GM15510 (cell line): Measurements from ENCODE around the gene KRTAP5-7.

Experiments
- POLR2A ChIP-seq: IDR thresholded peaks from 3 replicates; pipeline ENCODE4 v1.6.1; 2011; ENCODE audit warnings: borderline replicate concordance; ENCODE audit not compliant: insufficient read length; ENCODE audit errors: extremely low read depth

KRTAP5-7 gene

DNA sequence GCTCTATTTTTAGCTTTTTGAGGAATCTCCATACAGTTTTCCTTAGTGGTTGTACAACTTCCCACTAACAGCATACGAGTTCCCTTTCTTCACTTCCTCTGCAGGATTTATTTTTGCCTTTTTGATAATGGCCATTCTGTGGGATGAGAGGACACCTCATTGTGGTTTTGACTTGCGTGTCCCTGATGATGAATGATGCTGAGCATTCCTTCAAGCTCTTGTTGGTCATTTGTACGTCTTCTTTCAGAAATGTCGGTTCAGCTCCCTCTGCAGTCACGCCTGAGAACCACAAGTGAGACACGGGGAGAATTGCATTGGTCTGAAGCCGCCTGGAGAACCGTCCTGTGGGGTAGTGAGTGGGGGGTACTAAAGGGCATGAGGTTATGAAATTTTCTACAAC lies 36.3 kb downstream of the KRTAP5-7 start:
- no peak for TF ChIP-seq POLR2A

DNA sequence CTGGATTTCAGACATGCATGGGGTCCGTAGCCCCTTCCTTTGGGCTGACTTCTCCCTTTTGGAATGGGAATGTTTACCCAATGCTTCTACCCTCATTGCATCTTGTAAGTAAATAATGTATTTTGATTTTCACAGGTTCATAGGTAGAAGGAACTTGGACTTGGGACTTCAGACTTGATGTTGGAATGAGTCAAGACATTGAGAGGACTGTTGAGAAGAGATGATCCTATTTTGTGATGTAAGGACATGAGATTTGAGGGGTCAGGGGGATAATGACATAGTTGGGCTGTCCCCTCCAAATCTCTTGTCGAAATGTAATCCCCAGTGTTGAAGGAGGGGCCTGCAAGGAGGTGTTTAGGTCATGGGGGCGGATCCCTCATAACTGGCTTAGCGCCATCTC lies 37.4 kb downstream of the KRTAP5-7 start:
- TF ChIP-seq POLR2A = no peak

DNA sequence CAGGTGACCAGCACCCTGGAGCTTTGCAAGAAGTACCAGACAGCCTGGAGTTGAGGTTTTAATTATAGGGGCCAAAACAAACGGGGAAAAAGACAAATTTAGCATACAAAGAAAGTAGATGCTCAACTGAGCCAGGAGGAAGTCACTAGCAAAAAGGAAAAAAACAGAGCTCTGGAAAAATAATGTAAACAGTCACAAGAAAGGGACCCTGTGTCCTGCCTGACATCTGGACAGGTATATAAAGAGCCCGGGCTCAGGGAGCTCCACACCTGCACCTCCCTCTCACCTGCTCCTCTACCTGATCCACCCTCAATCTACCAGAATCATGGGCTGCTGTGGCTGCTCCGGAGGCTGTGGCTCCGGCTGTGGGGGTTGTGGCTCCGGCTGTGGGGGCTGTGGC lies 38.2 kb downstream of the KRTAP5-7 start, which contains the start of gene KRTAP5-10:
KRTAP5-10 (plus strand) TSS at position 301 of the 400 bp plus-strand sequence; CDS start at position 326, 25 bp downstream.
- TF ChIP-seq POLR2A = no peak

DNA sequence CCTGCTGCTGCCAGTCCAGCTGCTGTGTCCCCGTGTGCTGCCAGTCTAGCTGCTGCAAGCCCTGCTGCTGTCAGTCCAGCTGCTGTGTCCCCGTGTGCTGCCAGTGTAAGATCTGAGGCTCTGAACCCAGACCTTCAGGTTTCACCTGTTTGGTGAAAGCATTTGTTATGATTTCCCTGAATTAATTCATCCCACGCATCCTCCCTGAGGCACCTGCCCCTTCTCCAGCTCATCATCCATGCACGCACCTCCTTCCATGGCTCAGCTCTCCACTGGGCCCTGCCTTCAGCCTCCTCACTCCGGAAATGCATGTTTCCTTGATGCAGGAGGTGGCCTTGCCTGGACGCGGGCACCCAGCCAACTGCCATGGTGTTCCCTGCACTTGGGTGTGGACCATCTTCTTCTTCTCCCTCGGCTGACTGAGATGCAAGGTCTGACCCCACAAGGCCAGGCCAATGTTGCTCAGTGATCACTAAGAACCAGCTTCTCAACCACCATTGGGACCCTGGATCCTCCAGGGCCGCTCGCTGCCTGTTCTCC lies 39.1 kb downstream of the KRTAP5-7 start:
- no peak for TF ChIP-seq POLR2A

DNA sequence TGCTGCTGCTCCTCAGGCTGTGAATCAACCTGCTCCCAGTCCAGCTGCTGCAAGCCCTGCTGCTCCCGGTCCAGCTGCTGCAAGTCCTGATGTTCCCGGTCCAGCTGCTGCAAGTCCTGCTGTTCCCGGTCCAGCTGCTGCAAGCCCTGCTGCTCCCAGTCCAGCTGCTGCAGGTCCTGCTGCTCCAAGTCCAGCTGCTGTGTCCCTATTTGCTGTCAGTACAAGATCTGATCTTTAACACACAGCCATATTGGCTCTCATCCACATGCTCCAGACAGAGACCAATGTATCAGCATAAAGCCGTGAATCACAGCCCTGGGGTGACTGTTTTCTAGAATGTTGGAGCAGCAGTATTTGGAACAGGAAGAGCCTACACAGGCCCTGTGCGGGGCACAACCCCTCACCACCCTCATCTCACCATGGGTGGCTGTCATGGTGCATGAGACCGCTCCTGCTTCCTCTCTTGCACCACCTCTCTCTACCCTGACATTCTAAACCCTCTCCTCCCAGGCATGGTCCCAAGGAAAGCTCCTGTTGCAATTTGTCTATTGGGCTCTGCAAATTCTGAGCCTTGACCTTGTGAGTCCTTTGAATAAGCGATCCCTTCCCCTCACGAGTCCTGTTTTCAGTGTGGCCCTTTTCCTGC lies 41.8 kb downstream of the KRTAP5-7 start:
- no peak for TF ChIP-seq POLR2A

DNA sequence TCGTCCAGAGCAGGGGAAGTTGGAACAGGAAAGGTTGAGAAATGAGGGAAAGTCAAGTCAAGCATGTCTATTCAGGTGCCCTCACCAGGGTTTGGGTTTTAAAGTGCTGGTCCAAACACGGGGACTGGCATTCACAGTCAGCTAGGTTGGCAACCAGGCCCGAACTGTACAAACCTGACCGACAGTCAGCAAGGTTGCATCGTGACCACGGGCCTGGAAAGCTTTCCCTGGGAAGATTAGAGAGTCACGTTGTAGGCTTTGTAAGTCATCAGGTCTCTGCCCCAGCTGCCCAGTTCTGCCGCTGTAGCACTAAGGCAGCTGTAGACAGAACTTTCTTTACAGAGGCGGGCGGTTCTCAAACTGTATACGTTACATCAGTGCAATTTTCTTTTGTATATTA lies 45.7 kb downstream of the KRTAP5-7 start:
- TF ChIP-seq POLR2A = no peak

DNA sequence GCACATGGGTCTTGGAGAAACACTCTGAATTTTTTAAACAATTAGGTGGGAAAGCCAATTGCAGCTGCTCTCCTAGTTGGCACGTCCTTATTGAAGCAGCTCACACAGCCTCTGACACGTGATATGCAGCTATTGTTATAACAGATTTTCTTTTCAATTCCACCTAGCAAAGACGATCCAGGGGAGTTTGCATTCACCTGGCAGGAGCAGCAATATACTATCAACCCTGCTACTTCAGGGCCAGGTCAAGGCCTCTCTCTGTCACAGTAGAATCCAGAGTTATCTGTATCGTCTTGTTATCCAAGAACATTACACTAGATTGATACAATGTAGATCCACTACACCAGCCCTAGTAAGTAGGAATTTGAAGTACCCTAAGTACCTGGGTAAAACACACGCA lies 47.4 kb downstream of the KRTAP5-7 start:
- no peak for TF ChIP-seq POLR2A

DNA sequence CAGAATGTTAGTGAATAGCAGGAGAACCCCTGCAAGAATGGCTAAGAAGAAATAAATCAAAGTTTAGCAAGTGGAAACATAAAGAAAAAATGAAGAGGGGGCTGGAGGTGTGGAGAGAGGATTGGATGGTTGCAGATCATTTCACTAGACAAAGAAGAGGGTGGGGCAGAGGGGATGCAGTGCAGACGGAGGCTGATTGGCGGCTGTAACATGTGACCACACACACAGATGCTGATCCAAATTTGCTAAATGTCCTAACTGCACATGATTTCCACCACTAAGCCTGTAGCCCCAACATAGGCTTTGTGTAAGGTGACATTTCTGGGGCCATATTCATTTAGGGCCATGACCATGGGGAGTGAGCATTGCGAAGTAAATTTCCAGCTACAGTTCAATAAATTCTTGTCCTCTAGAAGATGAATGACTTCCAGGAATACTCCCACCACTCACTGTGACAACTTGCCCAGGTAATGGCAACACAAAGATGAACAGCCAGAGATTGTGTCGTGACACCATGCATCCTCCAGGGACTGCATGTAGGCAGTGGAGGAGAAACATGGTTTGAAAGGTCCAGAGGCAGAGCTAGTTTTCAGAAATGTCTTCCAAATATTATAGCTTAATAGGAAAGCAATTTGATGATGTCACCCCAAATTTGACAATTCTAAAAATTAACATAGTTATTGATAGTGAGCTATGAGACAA lies 48.8 kb downstream of the KRTAP5-7 start:
- TF ChIP-seq POLR2A = no peak

DNA sequence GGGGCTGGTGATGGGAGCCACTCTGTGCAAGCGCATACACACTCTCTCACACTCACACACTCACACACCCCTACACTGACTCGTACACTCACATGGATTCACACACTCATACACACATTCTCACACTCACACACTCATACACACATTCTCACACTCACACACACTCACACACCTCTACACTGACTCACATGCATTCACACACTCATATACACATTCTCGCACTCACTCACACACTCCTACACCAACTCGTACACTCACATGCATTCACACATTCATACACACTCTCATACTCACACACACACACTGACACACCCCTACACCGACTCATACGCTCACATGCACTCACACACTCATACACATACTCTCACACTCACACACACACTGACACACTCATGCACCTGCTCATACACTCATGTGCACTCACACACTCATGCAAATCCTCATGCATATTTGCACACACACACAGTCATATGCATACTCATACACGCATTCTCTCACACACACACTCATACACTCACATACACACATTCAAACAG lies 50.5 kb downstream of the KRTAP5-7 start:
- no peak for TF ChIP-seq POLR2A
